Measurements from ENCODE around the gene MTA3.
"Not testable (repeated sequence)": the region's sequence is repeated elsewhere in the genome, so short reads cannot be mapped to it uniquely, and the experiment has no call there.

MTA3 gene

GRCh38 chr2:42726680-42727079, 158.2 kb downstream of the MTA3 start:
- H3K4me3 ChIP-seq (ENCODE audit: control insufficient read depth, low read depth, low read length), result no peak overlapping the region
- no peak for DNase-seq (ENCODE audit: low read depth)
- TF ChIP-seq CTCF (conservative IDR thresholded peaks at IDR 0.05; ENCODE audit: control insufficient read depth, insufficient read depth, low read depth, low read length), result no peak

DNA sequence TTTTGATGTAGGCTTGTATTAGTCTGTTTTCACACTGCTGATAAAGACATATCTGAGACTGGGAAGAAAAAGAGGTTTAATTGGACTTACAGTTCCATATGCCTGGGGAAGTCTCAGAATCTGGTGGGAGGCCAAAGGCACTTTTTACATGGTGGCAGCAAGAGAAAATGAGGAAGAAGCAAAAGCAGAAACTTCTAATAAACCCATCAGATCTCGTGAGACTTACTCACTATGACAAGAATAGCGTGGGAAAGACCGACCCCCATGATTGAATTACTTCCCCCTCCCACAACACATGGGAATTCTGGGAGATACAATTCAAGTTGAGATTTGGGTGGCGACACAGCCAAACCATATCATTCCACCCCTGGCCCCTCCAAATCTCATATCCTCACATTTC, 162.9 kb downstream of the MTA3 start:
- DNase-seq (ENCODE audit: low read depth); H3K4me3 ChIP-seq (ENCODE audit: control insufficient read depth, low read depth, low read length): not testable (repeated sequence)

GRCh38 chr2:42733852-42734251, 165.4 kb downstream of the MTA3 start:
- H3K4me3 ChIP-seq (ENCODE audit: control insufficient read depth, low read depth, low read length), result no peak overlapping the region
- DNase-seq (ENCODE audit: low read depth), result no peak
- TF ChIP-seq CTCF (conservative IDR thresholded peaks at IDR 0.05; ENCODE audit: control insufficient read depth, insufficient read depth, low read depth, low read length), result no peak

DNA sequence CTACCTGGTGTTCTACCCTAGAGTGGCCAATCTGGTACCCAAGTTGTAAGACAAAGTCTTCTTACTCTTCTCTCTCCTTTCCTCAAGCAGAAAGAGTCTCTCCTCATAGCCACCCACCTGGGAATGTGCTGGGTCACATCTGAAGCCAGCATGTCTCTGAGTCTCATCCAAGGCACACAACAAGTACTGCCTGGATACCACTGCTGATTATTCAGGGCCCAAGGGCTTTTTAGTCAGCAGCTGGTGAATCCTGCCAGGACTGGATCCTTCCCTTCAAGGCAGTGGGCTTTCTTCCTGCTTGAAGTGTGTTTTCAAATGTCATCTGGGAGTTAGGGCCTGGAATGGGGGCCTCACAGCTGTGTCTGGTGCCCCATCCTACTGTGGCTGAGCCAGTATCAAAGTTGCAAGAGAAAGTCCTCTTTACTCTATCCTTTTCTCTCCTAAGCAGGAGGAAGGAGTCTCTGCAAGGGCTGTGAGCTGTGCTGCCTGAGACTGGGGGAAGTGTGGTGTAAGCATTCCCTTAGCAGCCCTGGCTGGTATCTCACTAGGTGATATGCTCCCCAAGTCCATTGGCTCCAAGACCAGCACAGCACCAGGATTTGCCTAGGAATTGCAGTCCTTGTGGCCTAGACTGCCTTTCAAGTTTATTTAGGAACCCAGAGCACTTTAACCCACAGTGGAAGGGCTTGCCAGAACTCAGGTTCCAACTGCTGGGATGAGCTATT, 168.3 kb downstream of the MTA3 start:
- no peak for TF ChIP-seq CTCF (conservative IDR thresholded peaks at IDR 0.05; ENCODE audit: control insufficient read depth, insufficient read depth, low read depth, low read length)
- H3K4me3 ChIP-seq (ENCODE audit: control insufficient read depth, low read depth, low read length), result no peak overlapping the region
- no peak for DNase-seq (ENCODE audit: low read depth)

DNA sequence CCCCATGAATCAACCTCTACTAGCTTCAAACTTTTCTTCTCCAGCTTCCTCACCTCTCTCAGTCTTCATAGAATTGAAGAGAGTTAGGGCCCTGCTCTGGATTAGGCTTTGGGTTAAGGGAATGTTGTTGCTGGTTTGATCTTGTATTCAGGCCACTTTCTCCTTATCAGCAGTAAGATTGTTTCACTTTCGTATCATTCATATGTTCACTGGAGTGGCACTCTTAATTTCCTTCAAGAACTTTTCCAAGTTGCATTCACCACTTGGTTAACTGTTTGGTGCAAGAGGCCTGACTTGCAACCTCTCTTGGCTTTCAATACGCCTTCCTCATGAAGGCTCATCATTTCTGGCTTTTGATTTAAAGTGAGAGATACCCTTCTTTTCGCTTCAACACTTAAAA, 172.7 kb downstream of the MTA3 start:
- H3K4me3 ChIP-seq (ENCODE audit: control insufficient read depth, low read depth, low read length), result no peak overlapping the region
- no peak for TF ChIP-seq CTCF (conservative IDR thresholded peaks at IDR 0.05; ENCODE audit: control insufficient read depth, insufficient read depth, low read depth, low read length)
- no peak for DNase-seq (ENCODE audit: low read depth)

DNA sequence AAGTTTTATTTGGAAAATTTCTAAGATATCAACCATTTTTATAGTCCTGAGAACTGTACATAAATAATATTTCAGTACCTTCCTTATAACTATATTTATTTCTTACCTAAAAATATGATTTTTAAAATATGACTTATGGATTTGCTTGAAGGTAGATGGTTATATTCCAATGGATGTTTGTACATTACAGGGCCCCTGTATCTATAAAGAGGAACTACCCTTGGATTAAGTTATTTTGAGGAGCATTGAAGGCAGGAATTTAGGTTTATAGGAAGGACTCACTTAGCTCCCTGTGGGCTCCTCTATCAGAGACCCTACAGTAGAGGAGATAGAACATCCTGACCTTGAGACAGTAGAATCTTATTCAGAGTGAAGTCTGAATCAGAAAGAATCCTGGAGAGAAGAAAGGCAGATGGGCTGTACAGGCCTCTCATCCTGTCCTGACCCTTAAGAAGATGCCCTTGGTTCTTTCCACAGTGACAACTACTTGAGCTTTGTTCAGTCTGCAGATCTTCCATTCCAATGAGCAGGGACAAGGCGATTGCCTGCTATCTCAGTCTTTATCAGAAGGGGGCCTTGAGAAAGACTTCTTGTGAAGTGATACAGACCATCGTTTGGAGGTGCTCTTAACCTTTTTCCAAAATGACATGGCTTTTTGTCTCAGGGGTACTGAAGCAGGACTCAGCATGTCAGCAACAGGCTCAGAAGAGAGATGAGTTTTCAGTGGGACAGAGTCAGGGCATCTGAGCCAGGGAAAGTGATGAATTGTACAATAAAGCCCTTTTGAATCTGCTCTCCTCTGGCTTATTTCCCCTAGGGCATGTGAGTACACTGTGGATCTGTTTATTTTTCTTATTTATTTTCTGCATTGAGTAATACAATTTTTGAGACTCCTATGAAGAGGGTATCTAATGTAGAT, 174.6 kb downstream of the MTA3 start:
- TF ChIP-seq CTCF (conservative IDR thresholded peaks at IDR 0.05; ENCODE audit: control insufficient read depth, insufficient read depth, low read depth, low read length), result no peak
- no peak overlapping the region for H3K4me3 ChIP-seq (ENCODE audit: control insufficient read depth, low read depth, low read length)
- DNase-seq (ENCODE audit: low read depth), result no peak

DNA sequence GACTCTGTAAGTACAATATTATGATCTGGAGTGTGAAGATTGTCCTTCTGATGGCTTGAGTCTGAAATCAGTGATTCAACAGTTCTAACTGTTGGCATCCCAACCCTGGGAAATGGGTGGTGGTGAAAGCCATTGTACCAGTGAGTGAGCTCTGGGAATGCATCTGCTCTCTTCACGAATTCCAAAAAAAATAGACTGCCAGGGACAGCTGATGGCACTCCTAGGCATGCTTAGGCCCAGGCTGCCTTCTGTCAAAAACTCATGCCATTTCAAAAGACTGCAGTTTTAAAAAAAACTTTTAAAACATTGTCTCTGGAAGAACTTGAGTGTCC, 175.2 kb downstream of the MTA3 start:
- TF ChIP-seq CTCF (conservative IDR thresholded peaks at IDR 0.05; ENCODE audit: control insufficient read depth, insufficient read depth, low read depth, low read length), result no peak
- H3K4me3 ChIP-seq (ENCODE audit: control insufficient read depth, low read depth, low read length), result no peak overlapping the region
- DNase-seq (ENCODE audit: low read depth), result no peak
